HG03457 (cell line): Measurements from ENCODE around the gene CPVL.

Experiments
- ATAC-seq: cut with Tn5 transposase; IDR thresholded peaks from one replicate; pipeline ENCODE4 v1.9.1; 2021; ENCODE audit warnings: moderate number of reproducible peaks; ENCODE audit not compliant: unreplicated experiment

CPVL gene

DNA sequence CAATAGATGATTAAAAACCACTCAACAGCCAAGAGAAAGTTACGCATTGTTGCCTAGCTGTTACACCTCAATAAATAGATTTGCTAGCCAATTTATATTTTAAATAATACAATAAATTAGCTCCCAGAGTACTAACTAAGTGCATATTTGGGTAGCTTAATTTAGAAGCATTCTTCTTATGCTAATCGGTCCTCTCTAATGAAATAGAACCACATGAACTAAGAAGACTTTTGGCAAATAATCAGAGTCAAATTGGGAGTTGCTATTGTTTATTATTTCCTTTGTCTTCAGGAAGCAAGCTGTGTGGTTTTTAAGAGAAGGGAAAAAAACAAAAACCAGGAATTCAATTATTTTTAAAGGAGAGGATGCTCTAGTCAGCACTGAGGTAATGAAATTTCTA, 139.2 kb downstream of the CPVL start:
- ATAC-seq: no peak

DNA sequence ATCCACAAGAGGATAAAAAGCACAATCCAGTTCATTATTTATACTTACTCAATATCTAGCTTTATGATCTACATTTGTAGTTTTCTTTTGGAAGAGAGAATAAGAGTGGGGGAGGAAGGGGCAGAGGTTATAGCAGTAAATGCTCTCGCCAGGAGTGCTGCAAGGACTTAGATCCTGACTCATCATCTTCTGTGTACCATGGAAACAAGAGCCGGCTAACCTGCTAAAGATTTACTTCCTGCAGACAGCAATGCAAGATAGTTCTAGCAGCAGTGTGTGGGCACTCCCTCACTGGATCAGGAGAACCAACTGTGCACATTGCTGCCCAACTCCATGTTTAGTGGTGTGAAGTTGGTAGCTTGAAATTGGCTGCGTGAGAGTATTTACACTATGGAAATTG, 140.5 kb downstream of the CPVL start:
- no peak for ATAC-seq

DNA sequence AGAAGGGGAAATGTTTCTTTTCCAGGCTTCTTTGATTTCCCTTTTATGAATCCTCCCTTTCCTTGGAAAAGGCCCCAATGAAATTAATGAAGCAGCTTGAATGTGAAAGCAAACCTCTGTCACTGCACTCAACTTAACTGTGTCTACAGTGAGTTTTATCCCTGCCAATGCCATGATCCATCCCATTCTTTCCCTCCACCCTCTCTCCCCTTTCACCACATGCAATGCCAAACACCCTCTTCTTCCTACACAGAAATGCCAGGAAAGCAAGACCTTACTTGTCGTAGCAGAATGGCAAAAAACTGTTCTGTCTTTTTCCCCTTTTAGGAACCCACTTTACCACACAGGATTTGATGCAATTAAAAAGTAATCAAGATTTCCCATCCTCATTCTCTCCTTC, 140.9 kb downstream of the CPVL start:
- no peak for ATAC-seq

DNA sequence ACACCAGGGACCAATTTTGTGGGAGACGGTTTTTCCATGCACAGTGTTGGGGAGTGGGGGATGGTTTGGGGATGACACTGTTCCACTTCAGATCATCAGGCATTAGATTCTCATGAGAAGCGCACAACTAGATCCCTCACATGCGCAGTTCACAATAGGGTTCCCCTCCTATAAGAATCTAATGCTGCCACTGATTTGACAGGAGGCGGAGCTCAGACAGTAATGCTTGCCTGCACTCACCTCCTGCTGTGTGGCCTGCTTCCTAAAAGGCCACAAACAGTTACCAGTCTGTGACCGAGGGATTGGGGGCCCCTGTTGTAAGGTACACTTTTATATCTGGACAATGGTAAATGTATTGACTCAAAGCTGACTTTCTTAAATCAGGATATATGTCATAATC, 142.6 kb downstream of the CPVL start:
- no peak for ATAC-seq

GRCh38 chr7:29000717-29001076, 145.6 kb downstream of the CPVL start:
- no peak for ATAC-seq

DNA sequence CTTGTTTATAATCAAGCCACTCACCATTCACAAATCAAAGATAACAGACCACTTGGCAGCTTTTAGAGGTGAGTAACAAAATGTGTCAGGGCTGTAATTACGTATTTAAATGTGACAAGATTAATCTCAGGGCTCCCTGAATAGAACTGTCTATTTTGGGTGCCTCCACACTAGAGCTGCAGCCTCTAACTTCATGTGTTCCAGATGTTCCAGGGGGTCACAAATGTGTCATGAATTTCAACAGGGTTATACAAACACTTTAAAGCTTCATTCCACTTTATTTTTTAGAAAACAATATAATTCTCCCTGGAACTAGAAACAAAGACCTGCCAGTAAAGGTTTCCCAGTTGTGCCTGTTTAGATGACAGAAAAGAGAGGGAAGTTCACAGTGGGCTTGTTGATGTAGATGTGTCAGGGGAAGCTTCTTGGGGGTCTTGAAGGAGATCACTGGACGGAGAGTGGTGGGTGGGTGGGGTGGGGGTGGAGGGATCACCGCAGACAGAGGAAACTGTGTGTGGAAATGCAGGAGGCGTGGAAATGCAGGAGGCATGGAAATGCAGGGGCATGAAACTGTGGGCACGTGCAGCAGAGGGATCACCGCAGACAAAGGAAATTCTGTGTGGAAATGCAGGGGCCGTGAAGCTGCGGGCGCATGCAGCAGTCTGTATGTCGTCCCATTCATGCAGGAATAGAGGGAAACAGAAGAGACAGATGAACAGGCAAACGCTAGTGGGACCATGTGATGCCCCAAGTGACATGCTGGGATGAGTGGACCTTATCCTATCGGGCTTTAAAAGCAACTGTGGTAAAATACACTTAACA, 146.2 kb downstream of the CPVL start:
- ATAC-seq: no peak

DNA sequence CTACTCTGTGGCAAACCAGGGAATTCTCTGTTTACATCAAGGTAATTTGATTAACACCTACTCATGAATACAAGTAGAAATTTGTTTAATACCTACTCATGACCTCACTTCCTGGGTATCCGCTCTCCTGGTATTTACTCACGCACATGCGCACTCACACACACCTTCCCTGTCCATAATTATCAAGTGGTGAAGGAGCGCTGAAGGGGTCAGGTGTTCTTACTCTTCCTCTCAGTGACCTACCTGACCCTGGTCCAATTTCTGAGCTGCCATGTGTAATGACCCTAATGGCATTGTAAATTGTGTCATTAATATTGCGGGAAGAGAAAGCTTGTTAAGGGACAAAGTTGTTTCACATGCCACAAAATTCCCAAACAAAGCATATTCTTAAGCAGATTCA, 146.9 kb downstream of the CPVL start:
- ATAC-seq: no peak

DNA sequence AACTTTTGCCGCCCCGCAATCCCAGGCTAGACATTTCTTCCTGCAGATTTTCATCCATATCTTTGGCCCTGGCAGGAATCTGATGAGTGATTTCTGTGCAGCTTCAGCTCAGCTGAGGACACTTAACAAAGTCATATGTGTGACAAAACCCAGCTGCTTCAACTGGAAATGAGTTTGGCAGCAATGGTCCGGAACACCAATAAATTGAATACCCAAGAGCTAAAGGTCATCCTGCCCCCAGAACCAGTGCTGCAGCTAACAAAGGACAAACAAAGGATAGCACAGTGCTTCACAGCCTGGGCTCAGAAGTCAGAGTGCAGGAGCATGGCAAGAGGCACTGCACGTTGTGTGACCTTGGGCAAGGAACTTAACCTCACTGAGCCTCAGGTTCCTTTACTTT, 148.2 kb downstream of the CPVL start:
- ATAC-seq: no peak

- no peak for ATAC-seq
Observed at GRCh38 chr7:28996836-28997235, 149.5 kb downstream of the CPVL start.

DNA sequence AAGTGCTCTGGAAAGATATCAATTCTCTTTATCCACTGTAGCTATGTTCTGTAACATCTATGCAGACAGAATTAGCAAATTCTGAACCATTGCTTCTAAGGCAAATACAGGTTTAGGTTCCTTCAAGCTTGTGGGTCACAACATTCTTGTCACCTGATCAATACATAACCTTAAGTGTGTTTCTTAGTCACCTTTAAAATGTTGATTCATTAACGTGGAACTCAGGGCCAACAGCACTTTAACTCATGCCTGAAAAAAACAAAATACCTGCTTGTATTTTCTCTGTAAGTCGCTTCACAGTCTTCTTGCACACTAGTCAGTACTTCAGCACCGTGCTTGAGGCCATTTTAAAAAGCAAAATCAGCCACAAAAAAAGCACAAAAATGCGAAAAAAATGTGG, 153.0 kb downstream of the CPVL start:
- ATAC-seq: no peak

GRCh38 chr7:28992798-28993197, 153.5 kb downstream of the CPVL start:
- no peak for ATAC-seq

GRCh38 chr7:28990200-28990960, 156.0 kb downstream of the CPVL start:
- no peak for ATAC-seq

- ATAC-seq: no peak
Observed at GRCh38 chr7:28989211-28989980, 156.9 kb downstream of the CPVL start.

DNA sequence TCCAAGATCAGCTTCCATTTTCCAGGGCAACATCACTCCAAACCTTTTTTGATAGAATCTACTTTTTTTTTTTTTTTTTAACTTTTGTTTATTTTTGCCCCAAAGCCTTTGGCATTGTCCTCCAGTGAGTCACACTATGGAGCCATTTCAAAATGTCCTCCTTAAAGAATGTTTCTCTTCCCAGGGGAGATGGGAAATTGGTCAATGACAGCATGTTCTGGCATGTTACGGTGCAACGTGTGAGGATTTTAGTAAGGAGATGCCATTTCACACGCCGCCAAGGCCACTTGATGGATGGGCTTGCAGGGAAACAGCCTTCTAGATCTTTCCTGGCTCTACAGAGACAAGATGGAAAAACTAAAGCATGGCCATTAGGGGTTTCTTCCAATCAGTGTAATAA, 157.5 kb downstream of the CPVL start:
- ATAC-seq: no peak

DNA sequence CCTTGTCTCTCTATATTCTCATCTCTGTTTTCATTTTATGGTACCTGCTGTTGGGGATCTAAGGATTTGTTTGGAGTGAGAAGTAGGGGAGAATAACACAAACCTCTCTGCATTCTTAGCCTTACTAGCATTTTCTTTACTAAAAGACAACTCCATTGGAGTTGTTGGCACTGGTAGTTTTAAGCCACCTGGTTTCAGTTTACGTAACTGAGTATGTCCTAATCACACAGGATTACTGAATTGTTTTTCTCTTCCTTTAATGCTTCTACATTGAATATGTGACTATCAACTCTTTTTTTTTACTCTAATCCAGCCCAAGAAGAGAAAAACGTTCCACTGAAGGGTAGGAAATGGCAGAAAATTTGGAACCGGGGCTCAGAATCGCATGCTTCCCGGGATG, 158.2 kb downstream of the CPVL start:
- no peak for ATAC-seq

DNA sequence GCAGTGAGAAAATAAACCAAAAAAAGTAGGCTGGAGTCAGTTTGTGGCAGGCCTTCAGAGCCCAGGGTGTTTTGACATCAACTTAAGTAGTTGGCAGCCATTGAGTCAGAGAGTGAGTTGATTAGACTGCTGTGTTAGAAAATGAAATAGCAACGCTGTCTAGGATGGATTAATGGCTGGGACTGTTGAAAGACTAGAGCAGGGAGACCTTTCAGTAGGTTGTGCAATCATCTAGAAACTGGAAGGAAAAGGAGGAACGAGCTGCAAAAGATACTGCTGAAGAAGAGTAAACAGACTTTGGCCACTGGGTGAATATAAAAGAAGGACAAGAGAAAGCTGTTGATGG, 159.6 kb downstream of the CPVL start:
- no peak for ATAC-seq

GRCh38 chr7:28986028-28986764, 160.1 kb downstream of the CPVL start:
- no peak for ATAC-seq

- ATAC-seq: no peak
Observed at GRCh38 chr7:28984631-28985030, 161.7 kb downstream of the CPVL start.

GRCh38 chr7:28984217-28984616, 162.1 kb downstream of the CPVL start:
- ATAC-seq: no peak

- no peak for ATAC-seq
Observed at GRCh38 chr7:28983396-28984190, 162.7 kb downstream of the CPVL start.

DNA sequence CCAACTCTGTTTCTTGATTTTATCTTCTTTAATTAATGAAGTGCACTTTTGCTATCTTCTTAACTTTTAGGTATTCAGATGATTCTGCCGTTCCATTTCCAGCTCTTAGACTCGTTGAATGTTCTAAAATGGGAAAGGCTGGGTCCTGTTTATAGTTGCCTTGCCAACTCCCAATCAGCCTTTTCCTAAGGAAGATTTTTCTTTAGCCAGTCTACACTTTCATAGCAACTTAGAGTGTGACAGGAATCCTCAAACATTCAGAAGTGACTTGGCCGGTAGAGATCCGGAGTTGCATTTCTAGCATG, 165.2 kb downstream of the CPVL start:
- no peak for ATAC-seq
